SU-DHL-6 (cell line): ENCODE measurements around the gene NPW.

Experiments
- H2AFZ ChIP-seq: fragments of 200-600 bp; sonication (generic); 2 replicates; pipeline ENCODE4 v1.6.1; 2014; ENCODE audit warnings: low read depth, mild to moderate bottlenecking, moderate library complexity, mixed read lengths, antibody characterized with exemption, low read length; ENCODE audit not compliant: severe bottlenecking
- H3F3A ChIP-seq: fragments of 200-600 bp; shearing (Covaris generic); 2 replicates; pipeline ENCODE4 v1.6.0; 2016; ENCODE audit warnings: antibody characterized with exemption, mild to moderate bottlenecking; ENCODE audit not compliant: insufficient read depth
- H3K27ac ChIP-seq: fragments of 200-600 bp; sonication (generic); 2 replicates; pipeline ENCODE4 v1.5.1; 2016; ENCODE audit warnings: low read depth, mild to moderate bottlenecking, low read length, moderate library complexity, mixed read lengths
- H3K27me3 ChIP-seq: fragments of 200-600 bp; sonication (generic), shearing (Covaris generic); 2 replicates; pipeline ENCODE4 v1.6.0; 2014; ENCODE audit warnings: mild to moderate bottlenecking, low read length
- H3K36me3 ChIP-seq: fragments of 200-600 bp; sonication (generic); 2 replicates; pipeline ENCODE4 v1.6.1; 2014; ENCODE audit warnings: mild to moderate bottlenecking, low read length, mixed read lengths
- H3K4me2 ChIP-seq: fragments of 300-600, 200-600 bp; shearing (Covaris generic), sonication (generic); 2 replicates; pipeline ENCODE4 v1.6.0; 2014; ENCODE audit warnings: low read length, low read depth, mild to moderate bottlenecking; ENCODE audit not compliant: poor library complexity, severe bottlenecking
- H3K4me3 ChIP-seq: fragments of 200-600 bp; sonication (generic); 2 replicates; pipeline ENCODE4 v1.5.1; 2014; ENCODE audit warnings: antibody characterized with exemption, low read length, mild to moderate bottlenecking, mixed read lengths; ENCODE audit not compliant: insufficient read depth, poor library complexity, severe bottlenecking
- H3K79me2 ChIP-seq: fragments of 200-600 bp; sonication (generic); 2 replicates; pipeline ENCODE4 v1.6.1; 2014; ENCODE audit warnings: mild to moderate bottlenecking, low read length, moderate library complexity; ENCODE audit not compliant: insufficient read depth
- H3K9ac ChIP-seq: fragments of 200-600 bp; sonication (generic); 2 replicates; pipeline ENCODE4 v1.7.0; 2014; ENCODE audit warnings: mild to moderate bottlenecking, low read length
- H3K9me2 ChIP-seq: fragments of 200-600 bp; sonication (generic); replicated peaks from 2 replicates; pipeline ENCODE4 v1.6.1; 2014; ENCODE audit warnings: low read length; ENCODE audit not compliant: insufficient read depth
- H3K9me3 ChIP-seq: fragments of 200-600 bp; sonication (generic); 2 replicates; pipeline ENCODE4 v1.6.1; 2014; ENCODE audit warnings: low read length, mixed read lengths; ENCODE audit not compliant: insufficient read depth
- H4K20me1 ChIP-seq: fragments of 200-600 bp; sonication (generic); 2 replicates; pipeline ENCODE4 v1.6.1; 2014; ENCODE audit warnings: low read depth, mild to moderate bottlenecking, antibody characterized with exemption, low read length, moderate library complexity, mixed read lengths
- EZH2phosphoT487 ChIP-seq: fragments of 200-600 bp; sonication (generic), shearing (Covaris generic); conservative IDR thresholded peaks from 2 replicates; pipeline ENCODE4 v1.6.1; 2018; ENCODE audit warnings: mild to moderate bottlenecking, antibody characterized with exemption, low read length, moderate library complexity, mixed read lengths
- TF ChIP-seq, protein P1 (sequence below): fragments of 200-600 bp; sonication (generic); IDR thresholded peaks from one replicate; pipeline ENCODE4 v1.5.1; 2017; ENCODE audit warnings: antibody characterized with exemption, mild to moderate bottlenecking, low read length, moderate library complexity; ENCODE audit not compliant: insufficient read depth, poor library complexity, severe bottlenecking

NPW gene

GRCh38 chr16:2030036-2030435 is 10.5 kb downstream of the NPW start:
- Histone ChIP-seq H3K27me3 (no peaks in the 10 kb centered on the region), H3K9me3 (no peaks in the 10 kb centered on the region), H3F3A (no peaks in the 10 kb centered on the region), H3K9me2 (no peaks in the 10 kb centered on the region), H3K9ac (no peak overlapping the region), H2AFZ (no peak overlapping the region), H3K4me3 (no peak overlapping the region), H3K79me2 (no peaks in the 10 kb centered on the region), H3K4me2 (no peak overlapping the region), H3K36me3 (no peaks in the 10 kb centered on the region), H4K20me1 (no peaks in the 10 kb centered on the region), H3K27ac (no peak overlapping the region)
- TF ChIP-seq, protein P1, sequence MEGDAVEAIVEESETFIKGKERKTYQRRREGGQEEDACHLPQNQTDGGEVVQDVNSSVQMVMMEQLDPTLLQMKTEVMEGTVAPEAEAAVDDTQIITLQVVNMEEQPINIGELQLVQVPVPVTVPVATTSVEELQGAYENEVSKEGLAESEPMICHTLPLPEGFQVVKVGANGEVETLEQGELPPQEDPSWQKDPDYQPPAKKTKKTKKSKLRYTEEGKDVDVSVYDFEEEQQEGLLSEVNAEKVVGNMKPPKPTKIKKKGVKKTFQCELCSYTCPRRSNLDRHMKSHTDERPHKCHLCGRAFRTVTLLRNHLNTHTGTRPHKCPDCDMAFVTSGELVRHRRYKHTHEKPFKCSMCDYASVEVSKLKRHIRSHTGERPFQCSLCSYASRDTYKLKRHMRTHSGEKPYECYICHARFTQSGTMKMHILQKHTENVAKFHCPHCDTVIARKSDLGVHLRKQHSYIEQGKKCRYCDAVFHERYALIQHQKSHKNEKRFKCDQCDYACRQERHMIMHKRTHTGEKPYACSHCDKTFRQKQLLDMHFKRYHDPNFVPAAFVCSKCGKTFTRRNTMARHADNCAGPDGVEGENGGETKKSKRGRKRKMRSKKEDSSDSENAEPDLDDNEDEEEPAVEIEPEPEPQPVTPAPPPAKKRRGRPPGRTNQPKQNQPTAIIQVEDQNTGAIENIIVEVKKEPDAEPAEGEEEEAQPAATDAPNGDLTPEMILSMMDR = no peak
- no peak for TF ChIP-seq EZH2phosphoT487

DNA sequence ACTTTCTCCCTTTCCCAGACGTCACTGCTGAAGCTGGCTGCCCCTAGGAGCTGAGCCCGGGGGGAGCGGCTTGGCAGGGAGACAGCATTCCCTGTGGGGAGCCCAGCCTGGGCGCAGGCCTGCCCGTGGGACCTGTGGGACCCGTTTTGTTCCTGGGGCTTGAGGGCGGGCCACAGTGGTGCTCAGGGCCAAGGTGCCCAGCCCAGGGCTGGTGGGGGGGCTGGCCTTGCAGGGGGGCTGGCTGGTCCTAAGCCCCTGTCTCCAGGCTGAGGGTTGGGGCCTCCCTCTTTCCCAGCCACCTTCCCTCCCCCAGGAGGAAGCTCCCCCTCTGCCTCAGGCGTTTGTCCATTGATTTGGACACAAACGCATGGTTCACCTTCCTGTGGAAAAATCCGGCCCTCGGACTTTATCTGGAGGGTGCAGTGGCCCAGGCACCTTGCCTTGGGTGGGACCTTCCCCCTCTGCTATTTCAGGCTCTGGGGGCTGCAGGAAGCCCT is 11.5 kb downstream of the NPW start:
- H3K27me3 ChIP-seq = no peaks in the 10 kb centered on the region
- no peak overlapping the region for H3K4me2 ChIP-seq
- no peak overlapping the region for H2AFZ ChIP-seq
- H3K9me3 ChIP-seq = no peaks in the 10 kb centered on the region
- H3K79me2 ChIP-seq = no peaks in the 10 kb centered on the region
- no peaks in the 10 kb centered on the region for H3K36me3 ChIP-seq
- no peak overlapping the region for H3K27ac ChIP-seq
- H3K4me3 ChIP-seq = no peak overlapping the region
- no peak overlapping the region for H3K9ac ChIP-seq
- no peaks in the 10 kb centered on the region for H4K20me1 ChIP-seq
- TF ChIP-seq, protein P1 = no peak
- no peak for TF ChIP-seq EZH2phosphoT487
- no peaks in the 10 kb centered on the region for H3K9me2 ChIP-seq
- no peaks in the 10 kb centered on the region for H3F3A ChIP-seq

DNA sequence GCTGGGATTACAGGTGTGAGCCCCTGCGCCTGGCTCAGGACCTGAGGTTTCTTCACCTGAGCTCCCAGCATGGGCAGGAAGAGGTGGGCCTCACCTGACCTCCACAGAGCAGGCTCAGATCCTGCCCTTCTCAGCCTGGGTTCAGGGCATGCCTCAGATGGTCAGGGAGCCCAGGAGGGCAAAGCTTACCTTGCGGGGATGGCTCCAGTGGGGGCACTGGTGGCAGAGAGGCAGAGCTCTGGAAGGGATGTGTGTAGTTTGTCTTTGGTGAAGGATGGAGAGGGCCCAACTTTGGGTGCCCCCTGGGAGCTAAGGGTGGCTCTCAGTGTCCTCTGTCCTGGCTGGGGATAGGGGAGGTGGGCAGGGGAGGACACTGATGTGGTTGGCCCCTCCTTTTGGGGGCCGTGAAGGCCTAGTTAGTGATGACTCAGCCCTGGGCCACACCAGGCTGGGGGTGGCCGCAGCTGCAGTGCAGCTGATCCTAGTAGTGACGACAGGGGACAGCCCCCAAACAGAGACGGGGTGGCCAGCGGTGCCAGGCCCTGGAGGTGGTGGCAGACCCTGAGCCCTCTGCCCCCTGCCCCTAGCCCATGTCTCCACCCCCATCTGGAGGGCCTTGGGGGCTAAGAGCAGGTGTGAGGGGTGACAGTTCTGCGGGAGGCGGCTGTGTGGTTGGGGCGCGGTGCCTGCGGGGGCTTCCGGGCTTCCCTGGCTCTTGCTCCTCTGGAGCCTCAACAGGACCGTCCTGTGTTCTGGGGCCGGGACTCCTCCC is 12.9 kb downstream of the NPW start:
- H3K9ac ChIP-seq = no peak overlapping the region
- no peaks in the 10 kb centered on the region for H3F3A ChIP-seq
- no peaks in the 10 kb centered on the region for H4K20me1 ChIP-seq
- H3K36me3 ChIP-seq = no peaks in the 10 kb centered on the region
- no peaks in the 10 kb centered on the region for H3K27me3 ChIP-seq
- H3K4me3 ChIP-seq = no peak overlapping the region
- H3K9me3 ChIP-seq = no peaks in the 10 kb centered on the region
- H3K27ac ChIP-seq = no peak overlapping the region
- H3K4me2 ChIP-seq = no peak overlapping the region
- no peaks in the 10 kb centered on the region for H3K79me2 ChIP-seq
- no peaks in the 10 kb centered on the region for H3K9me2 ChIP-seq
- no peak overlapping the region for H2AFZ ChIP-seq
- no peak for TF ChIP-seq EZH2phosphoT487
- TF ChIP-seq, protein P1 = no peak
